HG02798 (cell line): ENCODE measurements around the gene DBX1.

ENCODE experiments used
- ATAC-seq: cut with Tn5 transposase; IDR thresholded peaks from one replicate; pipeline ENCODE4 v1.9.1; 2021; ENCODE audit warnings: mild to moderate bottlenecking; ENCODE audit not compliant: unreplicated experiment, poor library complexity

Gene DBX1

DNA sequence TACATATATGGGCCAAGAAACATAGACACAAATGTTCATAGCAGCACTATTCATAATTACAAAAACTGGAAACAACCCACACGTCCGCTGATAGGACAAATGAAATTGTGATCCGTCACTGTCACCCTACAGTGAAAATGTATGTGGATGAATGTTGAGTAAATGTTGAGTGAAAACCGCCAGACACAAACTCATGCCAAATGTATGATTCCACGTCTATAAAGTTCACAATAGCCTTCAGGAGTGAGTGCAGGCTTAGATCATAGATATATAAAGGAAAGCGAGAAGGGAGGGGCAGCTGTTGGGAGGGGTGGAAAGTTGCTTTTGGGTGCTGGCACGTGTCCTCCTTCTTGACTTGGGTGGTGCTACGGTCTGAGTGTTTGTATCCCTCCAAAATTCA is 33.6 kb downstream of the DBX1 start:
- ATAC-seq: no peak

DNA sequence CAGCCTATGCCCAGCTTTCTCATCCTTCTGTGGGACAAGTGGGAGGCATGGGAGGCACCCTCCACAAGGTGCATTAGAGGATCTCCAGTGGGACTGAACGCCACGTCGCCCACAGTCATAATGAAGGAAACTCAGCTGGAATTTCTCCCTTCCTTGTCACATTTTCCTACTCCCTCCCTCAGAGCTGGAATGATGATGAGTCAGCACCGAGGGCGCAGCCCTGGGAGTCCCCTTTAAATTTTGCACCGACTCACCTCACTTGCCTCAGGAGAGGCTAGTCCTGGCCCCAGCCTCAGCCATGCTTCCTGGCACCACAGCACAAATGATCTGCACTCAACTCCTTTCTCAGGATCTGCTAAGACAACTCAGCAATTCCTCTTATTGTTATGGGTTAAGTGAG is 34.3 kb downstream of the DBX1 start:
- no peak for ATAC-seq

DNA sequence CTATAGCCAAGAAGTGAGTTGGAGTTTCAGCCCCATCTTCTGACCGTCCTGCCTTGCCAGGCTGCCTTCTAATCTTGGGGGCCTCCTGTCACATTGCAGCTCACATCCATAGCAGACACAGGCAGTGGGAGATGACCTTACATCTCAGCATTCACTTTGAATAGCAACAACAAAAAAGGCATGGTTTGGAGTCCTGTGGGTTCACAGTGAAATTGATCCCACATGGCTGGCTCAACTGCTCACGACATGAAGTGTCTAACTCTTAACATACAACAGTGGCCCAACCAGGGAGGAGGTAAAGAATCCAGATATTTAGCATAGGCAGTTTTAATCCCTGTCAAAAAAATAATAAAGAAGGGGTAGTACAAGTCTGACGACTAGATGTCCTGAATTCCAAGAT is 38.1 kb downstream of the DBX1 start:
- no peak for ATAC-seq

DNA sequence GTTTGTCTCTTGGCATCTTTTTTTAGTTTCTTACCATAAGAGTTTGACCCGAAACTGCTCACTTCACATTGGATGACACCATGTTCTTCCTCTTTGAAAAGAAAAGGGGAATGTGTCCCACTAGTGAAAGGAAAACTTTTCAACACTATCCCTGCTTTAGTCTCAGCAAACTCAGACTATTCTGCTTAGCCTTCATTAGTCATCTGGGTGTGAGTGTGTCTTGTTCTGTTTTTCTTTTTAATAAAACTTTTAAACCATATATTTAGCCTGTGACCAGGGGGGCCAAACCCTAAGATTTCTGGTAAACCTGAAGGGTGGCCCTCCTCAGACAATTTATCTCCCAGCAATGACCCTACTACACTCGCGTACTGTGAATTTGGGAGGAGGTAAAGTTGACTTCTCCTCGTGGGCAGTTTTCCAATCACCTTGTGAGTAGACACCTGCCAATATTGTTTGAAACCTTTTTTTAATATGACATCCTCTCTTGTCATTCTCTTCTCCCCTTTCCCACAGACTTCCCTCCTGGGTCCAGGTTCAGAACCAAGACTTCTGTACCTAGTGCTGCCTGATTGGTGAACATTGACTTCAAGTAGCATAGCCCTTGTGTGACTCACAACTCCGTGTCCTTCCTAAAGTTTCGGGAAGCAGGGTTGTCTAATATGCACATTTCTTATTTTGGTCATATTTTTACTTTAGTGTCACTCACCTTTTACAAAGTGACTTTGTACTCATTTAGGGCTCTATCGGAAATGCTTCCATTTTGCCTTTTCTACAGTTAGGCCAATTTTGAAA is 39.9 kb downstream of the DBX1 start:
- ATAC-seq: no peak

DNA sequence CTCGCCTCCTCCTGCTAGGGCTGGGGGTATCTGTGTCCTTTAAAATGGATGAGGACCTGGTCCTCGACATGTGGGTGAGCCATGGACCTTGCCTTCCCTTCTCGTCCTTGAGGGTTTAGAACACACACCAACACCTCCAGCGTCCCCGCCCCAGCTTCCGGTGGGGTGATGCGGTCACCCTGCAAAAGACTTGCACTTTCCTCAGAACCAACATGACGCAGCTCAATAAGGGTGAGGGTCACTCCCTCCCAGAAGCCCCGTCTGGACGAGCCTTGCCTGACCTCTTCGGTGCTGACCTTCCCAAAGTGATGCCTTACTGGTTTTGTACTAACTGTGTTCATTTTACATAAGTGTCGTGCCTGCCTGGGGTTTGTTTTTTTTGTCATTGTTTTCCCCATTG is 41.0 kb downstream of the DBX1 start:
- no peak for ATAC-seq

DNA sequence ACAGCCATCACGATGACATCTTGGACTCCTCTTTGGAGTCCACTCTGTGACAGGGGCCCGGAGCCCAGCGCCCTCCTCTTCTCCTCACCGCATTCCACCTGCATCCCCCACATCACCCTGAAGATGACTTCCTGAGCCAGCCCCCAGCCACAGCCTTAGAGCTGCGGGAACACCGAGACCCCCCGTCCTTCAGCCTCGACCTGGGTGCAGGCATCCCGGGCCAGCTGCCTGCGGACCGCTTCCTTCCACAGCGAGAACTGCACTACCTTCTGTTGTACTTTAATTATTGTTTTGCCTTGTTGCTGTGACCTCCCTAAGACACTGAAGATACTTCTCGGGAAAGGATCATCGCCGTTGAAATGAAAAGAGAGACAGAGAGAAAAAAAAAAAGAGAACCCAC is 42.1 kb downstream of the DBX1 start:
- ATAC-seq: no peak

DNA sequence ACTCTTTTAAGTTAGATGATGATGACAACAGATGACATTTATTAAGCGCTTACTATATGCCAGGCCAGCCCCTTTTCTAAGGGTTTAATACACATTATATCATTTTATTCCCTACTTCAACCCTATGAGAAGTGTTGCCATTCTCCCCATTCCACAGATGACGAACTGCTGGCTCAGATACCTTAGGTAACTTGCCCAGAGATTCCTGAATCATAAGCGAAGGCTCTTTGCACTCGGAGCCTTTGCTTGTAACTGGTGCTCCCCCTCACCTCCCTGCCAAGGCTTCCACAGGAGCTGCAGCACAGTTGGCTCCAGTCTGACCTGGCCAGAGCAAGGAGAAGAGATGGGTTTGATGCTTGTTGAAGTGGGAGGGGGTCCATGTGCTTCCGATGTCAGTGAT is 43.0 kb downstream of the DBX1 start:
- no peak for ATAC-seq

DNA sequence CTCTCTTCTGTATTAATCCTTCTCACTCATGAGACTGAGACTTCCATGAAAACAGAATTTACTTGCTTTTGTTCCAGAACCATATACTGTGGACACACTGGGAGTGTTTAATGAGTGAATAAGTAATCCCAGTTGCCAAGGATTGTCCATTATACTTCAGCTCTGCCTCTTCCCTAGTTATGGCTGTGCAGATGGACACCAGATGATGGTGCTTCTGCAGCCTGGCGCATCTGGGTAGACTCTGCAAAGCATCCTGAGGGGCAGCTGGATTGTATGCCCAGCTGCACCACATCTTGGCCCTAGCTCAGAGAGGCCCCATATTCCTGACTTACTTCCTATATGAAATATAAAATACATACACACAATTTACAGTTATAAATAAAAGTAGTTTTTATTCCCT is 43.5 kb downstream of the DBX1 start:
- no peak for ATAC-seq

DNA sequence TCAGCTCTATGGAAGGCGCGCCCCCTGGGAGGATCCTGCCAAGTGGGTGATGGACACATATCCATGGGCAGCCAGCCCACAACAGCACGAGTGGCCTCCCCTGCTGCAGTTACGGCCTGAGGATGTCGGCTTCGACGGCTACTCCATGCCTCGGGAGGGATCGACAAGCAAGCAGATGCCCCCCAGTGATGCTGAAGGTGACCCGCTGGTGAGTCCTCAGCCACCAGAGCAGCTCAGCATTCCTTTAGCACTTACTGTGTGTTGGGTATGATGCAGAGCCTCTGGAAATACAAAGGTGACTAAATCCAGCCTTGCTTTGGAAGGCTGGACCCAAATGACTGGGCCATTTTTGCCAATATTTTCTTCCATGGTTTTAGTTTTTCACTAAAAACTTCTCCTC is 45.7 kb downstream of the DBX1 start:
- no peak for ATAC-seq

DNA sequence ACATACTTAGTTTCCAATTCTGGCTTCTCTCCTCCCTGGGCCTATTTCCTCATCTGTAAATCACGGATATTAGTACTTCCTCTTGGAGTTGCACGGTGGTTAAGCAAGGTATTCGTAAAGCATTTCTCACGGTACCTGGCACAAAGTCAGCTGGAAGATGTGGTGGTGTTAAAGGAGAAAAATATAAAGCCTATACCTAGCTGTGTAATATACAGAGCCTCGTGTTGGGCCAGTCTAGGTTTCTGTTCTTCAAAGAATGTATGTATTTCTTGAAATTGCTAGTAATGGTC is 47.2 kb downstream of the DBX1 start:
- no peak for ATAC-seq

DNA sequence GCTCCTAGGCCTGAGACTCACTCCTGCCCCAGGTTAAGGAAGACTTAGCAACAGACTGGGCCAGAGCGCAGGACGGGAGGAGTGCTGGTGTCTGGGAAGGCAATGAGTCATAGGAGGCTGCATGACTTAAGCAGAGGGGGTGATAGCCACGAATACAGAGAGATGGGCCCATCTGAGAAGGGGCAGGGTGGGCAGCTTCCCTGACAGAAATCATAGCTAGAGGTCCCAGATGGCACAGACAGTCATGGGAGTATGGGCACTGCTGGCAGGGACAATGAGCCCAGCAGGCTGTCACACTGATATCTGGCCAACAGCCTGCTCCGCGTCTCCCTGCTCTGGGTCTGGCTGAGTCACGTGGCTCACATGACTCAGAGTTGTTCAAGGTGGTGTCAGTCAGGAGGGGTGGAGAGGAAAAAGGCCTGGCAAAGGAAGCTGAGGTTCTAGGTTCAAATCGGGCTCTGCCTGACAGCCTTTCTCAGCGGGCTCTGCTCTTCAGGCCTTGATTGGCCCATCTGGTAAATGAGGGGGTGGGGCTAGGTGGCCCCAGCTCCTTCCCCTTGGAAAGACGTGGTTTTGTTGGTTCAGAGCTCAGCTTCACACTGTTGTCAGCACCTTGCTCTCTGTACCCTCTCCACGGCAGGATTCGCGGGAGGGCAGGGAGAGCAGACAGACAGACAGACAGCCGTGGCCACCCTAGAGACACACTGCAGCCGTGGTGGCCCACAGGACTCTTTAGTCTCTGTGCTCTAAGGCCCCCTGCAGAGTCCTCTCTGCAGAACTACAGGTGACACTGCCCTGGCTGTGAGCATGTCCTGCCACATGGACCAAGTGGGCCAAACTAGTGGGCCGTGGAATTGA is 47.8 kb downstream of the DBX1 start:
- ATAC-seq: no peak

DNA sequence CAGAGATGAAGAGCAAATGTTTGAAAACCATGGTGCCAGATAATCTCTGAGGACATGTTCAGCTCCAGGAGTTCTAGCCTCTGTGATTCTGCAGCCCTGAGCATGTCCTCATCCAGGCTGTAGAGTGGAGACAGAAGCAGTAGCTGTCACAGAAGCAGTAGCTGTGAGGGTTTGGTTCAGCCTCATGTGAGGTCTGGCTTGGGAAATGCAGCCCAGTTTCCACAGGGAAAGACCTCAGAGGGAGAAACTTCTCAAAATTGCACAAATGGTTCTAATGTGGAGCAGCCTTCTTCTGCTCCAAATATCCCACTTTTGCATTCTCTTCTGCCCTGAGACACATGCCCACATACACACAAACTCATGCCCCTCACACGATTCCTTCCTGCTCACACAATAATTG is 48.4 kb downstream of the DBX1 start:
- no peak for ATAC-seq

DNA sequence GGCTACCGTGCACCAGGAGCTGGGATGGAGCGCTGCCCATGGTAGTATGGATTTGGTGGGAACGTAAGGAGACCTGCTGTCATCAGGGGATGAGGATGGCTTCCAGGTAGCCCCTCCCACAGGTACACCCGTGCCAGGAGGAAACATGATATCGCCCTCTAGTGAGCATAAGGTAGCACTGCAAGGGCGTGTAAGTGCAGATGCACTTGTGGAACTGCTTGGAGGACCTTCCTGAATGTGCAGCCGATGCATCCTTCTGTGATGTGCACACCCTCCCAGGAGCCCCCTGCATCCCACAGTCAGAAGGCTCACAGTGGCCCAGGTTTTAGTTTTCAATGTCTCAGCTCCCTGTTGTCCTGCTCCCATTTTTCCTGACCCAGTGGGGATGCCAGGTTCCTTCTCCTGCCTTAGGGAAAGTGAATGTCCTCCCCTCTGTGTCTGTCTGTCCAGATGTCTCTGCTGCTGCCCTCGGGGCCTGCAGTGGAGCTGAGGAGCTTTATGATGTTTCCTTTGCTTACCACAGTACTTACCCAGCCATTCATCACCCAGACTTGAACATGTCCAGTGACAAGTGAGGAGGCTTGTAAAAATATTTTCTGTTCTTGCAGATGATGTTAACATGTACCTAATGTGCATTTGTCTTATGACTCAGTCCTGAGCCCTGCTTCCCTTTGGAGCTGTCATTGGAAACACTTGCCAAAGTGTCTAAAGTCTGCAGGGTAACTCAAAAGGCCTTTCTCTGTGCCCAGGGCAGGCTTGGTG is 49.2 kb downstream of the DBX1 start:
- peak; percentile 83 for ATAC-seq

DNA sequence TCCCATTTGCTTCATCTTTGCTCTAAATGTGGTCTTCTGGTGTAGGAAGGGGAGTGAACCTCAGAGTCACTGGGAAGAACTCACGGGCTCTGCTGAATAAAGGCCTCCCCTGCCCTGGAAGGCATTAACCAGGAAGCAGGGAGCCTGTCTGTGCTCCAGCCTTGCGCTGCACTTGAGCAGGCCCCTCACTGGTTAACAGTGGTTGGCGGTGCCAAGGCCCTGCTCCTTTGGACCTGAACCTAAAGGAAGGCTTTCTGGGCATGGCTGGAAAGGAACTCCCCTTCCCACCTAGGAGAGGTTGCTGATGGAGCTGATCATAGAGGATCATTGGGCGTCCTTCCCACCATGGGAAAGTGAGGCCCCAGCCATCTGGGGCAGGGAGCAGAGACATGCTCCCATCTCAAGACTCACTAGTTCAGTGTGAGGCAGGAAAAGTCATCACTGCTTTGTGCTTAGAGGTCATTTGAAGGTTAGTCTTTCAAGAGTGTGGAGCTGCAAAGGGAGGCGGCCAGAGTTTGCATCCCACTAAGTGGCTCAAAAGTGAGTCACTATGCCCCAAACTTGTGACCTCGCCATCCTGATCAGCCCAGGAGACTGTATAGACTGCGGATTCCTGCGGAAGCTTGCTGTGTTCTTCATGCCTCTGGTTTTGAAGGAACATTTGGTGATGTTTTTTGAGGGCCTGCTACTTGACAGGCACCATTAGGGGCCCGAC is 50.4 kb downstream of the DBX1 start:
- no peak for ATAC-seq
